ENCODE measurements around the gene SND1. TPM values are rescaled to one million over a fixed set of nuclear protein-coding genes. Genes with fewer than 3 reads are reported as not detected.

The SND1 gene
- total RNA-seq, 6 experiments from 2014 or later: 217 to 259 (median 247) TPM

DNA sequence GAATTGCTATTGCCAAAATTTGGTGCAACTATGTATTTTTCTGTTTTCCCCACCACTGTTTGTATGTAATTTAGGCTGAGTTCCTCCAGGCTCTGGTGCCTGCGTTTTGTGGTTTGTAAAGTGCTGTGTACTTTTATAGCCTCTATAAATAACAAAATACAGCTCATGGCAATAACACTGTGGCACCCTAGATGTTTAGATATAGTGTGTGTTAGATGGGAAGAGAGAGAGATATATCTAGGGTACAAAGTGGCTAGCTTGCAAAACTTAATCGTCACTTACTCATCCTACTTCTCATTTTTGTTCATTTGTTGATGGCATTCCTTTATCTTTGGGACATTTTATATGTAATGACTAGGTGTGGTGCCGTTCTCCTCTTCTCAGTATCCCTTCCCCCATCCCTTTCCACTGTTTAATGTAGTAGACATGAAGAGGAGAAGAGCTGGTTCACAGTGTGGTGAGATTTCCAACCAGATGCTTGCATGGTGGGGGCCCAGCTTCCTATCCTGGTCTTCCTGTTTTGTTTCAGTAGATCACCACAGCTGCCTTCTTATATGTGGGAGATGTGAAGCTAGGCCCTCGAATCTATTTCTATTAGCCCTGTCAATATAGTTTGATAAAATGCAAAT lies 115.0 kb downstream of the SND1 start:
- peaks cover 60% of the 10 kb centered on the region for H3K4me1 Mint-ChIP-seq (ENCODE audit: low read depth)
- no peaks in the 10 kb centered on the region for H3K27me3 Mint-ChIP-seq (ENCODE audit: insufficient read depth)
- TF ChIP-seq, protein P1, sequence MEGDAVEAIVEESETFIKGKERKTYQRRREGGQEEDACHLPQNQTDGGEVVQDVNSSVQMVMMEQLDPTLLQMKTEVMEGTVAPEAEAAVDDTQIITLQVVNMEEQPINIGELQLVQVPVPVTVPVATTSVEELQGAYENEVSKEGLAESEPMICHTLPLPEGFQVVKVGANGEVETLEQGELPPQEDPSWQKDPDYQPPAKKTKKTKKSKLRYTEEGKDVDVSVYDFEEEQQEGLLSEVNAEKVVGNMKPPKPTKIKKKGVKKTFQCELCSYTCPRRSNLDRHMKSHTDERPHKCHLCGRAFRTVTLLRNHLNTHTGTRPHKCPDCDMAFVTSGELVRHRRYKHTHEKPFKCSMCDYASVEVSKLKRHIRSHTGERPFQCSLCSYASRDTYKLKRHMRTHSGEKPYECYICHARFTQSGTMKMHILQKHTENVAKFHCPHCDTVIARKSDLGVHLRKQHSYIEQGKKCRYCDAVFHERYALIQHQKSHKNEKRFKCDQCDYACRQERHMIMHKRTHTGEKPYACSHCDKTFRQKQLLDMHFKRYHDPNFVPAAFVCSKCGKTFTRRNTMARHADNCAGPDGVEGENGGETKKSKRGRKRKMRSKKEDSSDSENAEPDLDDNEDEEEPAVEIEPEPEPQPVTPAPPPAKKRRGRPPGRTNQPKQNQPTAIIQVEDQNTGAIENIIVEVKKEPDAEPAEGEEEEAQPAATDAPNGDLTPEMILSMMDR (IDR thresholded peaks at IDR 0.05): no peak
- H3K9me3 Mint-ChIP-seq: no peaks in the 10 kb centered on the region
- DNase-seq: no peak
- no peak overlapping the region for H3K4me3 Mint-ChIP-seq
- no peak overlapping the region for H3K27ac Mint-ChIP-seq
- peaks cover 27% of the 10 kb centered on the region for H3K36me3 Mint-ChIP-seq (ENCODE audit: low read depth)

DNA sequence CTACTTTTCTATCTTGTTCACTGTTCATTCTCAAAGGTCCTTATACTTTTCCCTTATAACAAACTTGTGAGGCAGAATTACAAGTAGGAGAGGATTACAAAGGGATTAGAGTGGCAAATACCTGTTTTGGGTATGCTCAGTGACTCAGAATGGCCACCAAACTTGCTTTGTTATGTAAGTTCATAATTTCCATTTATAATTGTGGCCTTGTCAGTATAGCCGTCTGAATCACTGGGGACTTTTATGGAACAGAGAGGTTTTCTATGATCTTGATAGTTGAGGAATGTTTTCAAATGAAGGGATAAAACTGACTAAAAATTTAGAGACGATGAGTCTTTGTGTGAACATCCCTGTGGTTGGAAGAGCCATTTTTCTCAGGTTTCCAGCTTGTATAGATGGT lies 116.2 kb downstream of the SND1 start:
- H3K9me3 Mint-ChIP-seq: no peaks in the 10 kb centered on the region
- peak; percentile 20 for DNase-seq
- peaks cover 60% of the 10 kb centered on the region for H3K4me1 Mint-ChIP-seq (ENCODE audit: low read depth)
- peaks cover 27% of the 10 kb centered on the region for H3K36me3 Mint-ChIP-seq (ENCODE audit: low read depth)
- no peaks in the 10 kb centered on the region for H3K27me3 Mint-ChIP-seq (ENCODE audit: insufficient read depth)
- no peak overlapping the region for H3K27ac Mint-ChIP-seq
- H3K4me3 Mint-ChIP-seq: peak overlapping the region; percentile 25; the same call in 1 of the 2 replicates
- TF ChIP-seq, protein P1 (IDR thresholded peaks at IDR 0.05): no peak

DNA sequence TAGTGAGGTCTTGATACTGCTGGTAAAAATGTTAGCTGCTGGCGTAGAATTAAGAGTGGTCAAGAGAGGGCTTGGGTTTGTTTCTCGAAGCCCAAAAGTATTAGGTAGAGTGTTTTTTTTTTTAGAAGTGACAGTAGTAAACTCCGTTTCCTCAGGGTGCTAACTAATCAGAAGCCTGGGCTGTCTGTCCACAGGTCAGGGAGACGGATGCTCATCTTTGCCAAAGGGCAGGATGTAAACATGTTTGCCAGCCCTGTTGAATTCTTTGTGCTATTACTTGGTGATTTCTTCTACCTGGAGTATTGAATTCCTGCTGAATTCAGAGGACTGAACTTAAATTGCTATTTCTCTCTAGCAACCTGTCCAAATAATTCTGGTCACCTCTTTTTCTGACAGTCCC lies 117.1 kb downstream of the SND1 start:
- Mint-ChIP-seq H3K36me3 (ENCODE audit: low read depth) (peaks cover 31% of the 10 kb centered on the region), H3K9me3 (no peaks in the 10 kb centered on the region), H3K4me3 (no peak overlapping the region), H3K27ac (no peak overlapping the region; the same call in 1 of the 2 replicates), H3K4me1 (ENCODE audit: low read depth) (peaks cover 68% of the 10 kb centered on the region), H3K27me3 (ENCODE audit: insufficient read depth) (no peaks in the 10 kb centered on the region)
- TF ChIP-seq, protein P1 (IDR thresholded peaks at IDR 0.05): no peak
- no peak for DNase-seq

DNA sequence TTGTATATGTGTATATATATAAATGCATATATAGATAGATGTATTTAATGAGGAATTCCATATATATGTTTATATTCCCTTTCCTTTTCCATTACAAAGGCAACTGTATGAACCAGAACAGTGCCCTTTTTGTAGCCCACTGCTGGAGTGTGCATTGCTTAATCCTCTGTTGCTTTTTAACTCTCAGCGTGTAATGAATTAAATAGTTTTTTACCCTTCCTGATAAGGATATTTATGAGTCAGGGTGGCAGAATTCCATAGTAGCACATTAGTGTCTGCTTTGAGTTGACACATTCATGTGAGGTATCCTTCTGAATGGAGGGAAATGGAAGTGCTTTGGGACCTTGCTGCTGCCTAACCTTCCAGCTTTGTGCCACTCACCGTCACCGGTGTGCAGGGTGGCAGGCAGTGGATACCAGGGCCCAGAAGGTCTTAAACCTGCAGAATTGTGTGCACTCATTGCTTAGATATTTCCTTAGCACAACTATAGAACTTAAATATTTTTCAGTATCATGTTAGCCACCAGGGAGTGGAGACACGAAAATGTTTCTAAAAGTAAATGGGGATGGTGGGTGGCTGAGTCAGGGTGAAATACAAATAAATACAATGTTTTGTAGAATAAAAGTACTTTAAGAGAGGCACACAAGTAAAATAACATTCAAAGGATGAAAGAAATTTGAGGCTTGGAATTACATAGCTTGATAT lies 117.9 kb downstream of the SND1 start:
- Mint-ChIP-seq H3K27me3 (ENCODE audit: insufficient read depth) (no peaks in the 10 kb centered on the region), H3K27ac (peak overlapping the region; percentile 59), H3K9me3 (no peaks in the 10 kb centered on the region), H3K4me1 (ENCODE audit: low read depth) (peaks cover 74% of the 10 kb centered on the region), H3K4me3 (peak overlapping the region; percentile 59), H3K36me3 (ENCODE audit: low read depth) (peaks cover 30% of the 10 kb centered on the region)
- DNase-seq: no peak
- TF ChIP-seq, protein P1 (IDR thresholded peaks at IDR 0.05): no peak

DNA sequence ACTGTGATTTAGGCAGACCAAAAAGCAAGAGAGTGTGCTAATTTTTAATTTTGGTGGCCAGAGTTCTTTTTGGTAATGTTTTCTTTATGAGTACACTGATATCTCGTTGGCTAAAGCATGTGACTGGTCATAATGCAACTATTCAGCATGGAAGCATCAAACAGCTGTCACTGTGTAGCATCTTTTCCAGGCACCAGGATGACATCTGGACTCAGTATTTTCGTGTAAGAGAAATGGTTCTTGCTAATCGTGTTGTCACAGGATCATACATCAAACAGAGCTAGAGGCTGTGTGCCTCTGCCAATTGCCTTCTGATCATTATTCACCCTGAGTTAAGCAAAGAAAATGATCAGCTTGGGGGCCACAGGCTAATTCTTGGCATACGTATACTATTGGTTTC lies 118.9 kb downstream of the SND1 start:
- H3K9me3 Mint-ChIP-seq: no peaks in the 10 kb centered on the region
- peak overlapping the region; percentile 45 for H3K27ac Mint-ChIP-seq
- DNase-seq: peak; percentile 26
- no peaks in the 10 kb centered on the region for H3K27me3 Mint-ChIP-seq (ENCODE audit: insufficient read depth)
- peaks cover 79% of the 10 kb centered on the region for H3K4me1 Mint-ChIP-seq (ENCODE audit: low read depth)
- H3K36me3 Mint-ChIP-seq (ENCODE audit: low read depth): peaks cover 23% of the 10 kb centered on the region
- TF ChIP-seq, protein P1 (IDR thresholded peaks at IDR 0.05): no peak
- peak overlapping the region; percentile 22; the same call in 1 of the 2 replicates for H3K4me3 Mint-ChIP-seq
